Measurements from ENCODE around the gene RTEL1.

The RTEL1 gene

GRCh38 chr20:63708301-63709148 is 50.4 kb downstream of the RTEL1 start:
- Histone ChIP-seq H3K9me3 (ENCODE audit: low read length) (peaks cover 9% of the 10 kb centered on the region), H3K9me2 (ENCODE audit: low read depth, low read length) (no peaks in the 10 kb centered on the region), H4K20me1 (ENCODE audit: insufficient read depth, low read length) (no peaks in the 10 kb centered on the region), H3K36me3 (ENCODE audit: insufficient read depth, low read length) (peaks cover 71% of the 10 kb centered on the region), H3K4me3 (ENCODE audit: low read depth, low read length, poor library complexity, severe bottlenecking) (peak overlapping the region; percentile 97), H3K9ac (ENCODE audit: low read length) (peak overlapping the region; percentile 94), H2AFZ (ENCODE audit: low read length) (no peak overlapping the region), H3K27me3 (ENCODE audit: insufficient read depth, low read length) (no peaks in the 10 kb centered on the region), H3K4me2 (ENCODE audit: low read length) (peak overlapping the region; percentile 99), H3K4me1 (ENCODE audit: insufficient read depth, low read length, severe bottlenecking) (peaks cover 21% of the 10 kb centered on the region), H3F3A (ENCODE audit: insufficient read depth, low read length) (no peaks in the 10 kb centered on the region), H3K79me2 (ENCODE audit: insufficient read depth, low read length) (peaks cover 7% of the 10 kb centered on the region), H3K27ac (ENCODE audit: low read depth, low read length, poor library complexity, severe bottlenecking) (no peak overlapping the region)
- TF ChIP-seq CTCF (IDR thresholded peaks at IDR 0.05; ENCODE audit: low read length), result no peak
- no peak for TF ChIP-seq EZH2 (IDR thresholded peaks at IDR 0.05; ENCODE audit: borderline replicate concordance, low read length)

GRCh38 chr20:63709149-63709527 is 51.0 kb downstream of the RTEL1 start:
- no peak for TF ChIP-seq EZH2 (IDR thresholded peaks at IDR 0.05; ENCODE audit: borderline replicate concordance, low read length)
- Histone ChIP-seq H3K4me3 (ENCODE audit: low read depth, low read length, poor library complexity, severe bottlenecking) (peak overlapping the region; percentile 97), H3K4me1 (ENCODE audit: insufficient read depth, low read length, severe bottlenecking) (peaks cover 21% of the 10 kb centered on the region), H3F3A (ENCODE audit: insufficient read depth, low read length) (no peaks in the 10 kb centered on the region), H4K20me1 (ENCODE audit: insufficient read depth, low read length) (no peaks in the 10 kb centered on the region), H2AFZ (ENCODE audit: low read length) (no peak overlapping the region), H3K27ac (ENCODE audit: low read depth, low read length, poor library complexity, severe bottlenecking) (no peak overlapping the region), H3K79me2 (ENCODE audit: insufficient read depth, low read length) (peaks cover 7% of the 10 kb centered on the region), H3K9me3 (ENCODE audit: low read length) (peaks cover 9% of the 10 kb centered on the region), H3K27me3 (ENCODE audit: insufficient read depth, low read length) (no peaks in the 10 kb centered on the region), H3K4me2 (ENCODE audit: low read length) (peak overlapping the region; percentile 99), H3K36me3 (ENCODE audit: insufficient read depth, low read length) (peaks cover 71% of the 10 kb centered on the region), H3K9me2 (ENCODE audit: low read depth, low read length) (no peaks in the 10 kb centered on the region), H3K9ac (ENCODE audit: low read length) (peak overlapping the region; percentile 94; the same call in 1 of the 2 replicates)

- Histone ChIP-seq H3K79me2 (ENCODE audit: insufficient read depth, low read length) (peaks cover 7% of the 10 kb centered on the region), H3K9ac (ENCODE audit: low read length) (no peak overlapping the region), H3K4me2 (ENCODE audit: low read length) (no peak overlapping the region)
These were observed 53.1 kb downstream of the RTEL1 start for GRCh38 chr20:63711085-63711645.

More at GRCh38 chr20:63711085-63711645, 53.1 kb downstream of the RTEL1 start:
- Histone ChIP-seq H3K4me3 (ENCODE audit: low read depth, low read length, poor library complexity, severe bottlenecking) (no peak overlapping the region), H3K36me3 (ENCODE audit: insufficient read depth, low read length) (peaks cover 71% of the 10 kb centered on the region), H3F3A (ENCODE audit: insufficient read depth, low read length) (no peaks in the 10 kb centered on the region), H2AFZ (ENCODE audit: low read length) (no peak overlapping the region), H3K27ac (ENCODE audit: low read depth, low read length, poor library complexity, severe bottlenecking) (no peak overlapping the region), H3K27me3 (ENCODE audit: insufficient read depth, low read length) (no peaks in the 10 kb centered on the region), H4K20me1 (ENCODE audit: insufficient read depth, low read length) (no peaks in the 10 kb centered on the region), H3K9me2 (ENCODE audit: low read depth, low read length) (no peaks in the 10 kb centered on the region), H3K4me1 (ENCODE audit: insufficient read depth, low read length, severe bottlenecking) (peaks cover 20% of the 10 kb centered on the region), H3K9me3 (ENCODE audit: low read length) (peaks cover 17% of the 10 kb centered on the region)
- no peak for TF ChIP-seq EZH2 (IDR thresholded peaks at IDR 0.05; ENCODE audit: borderline replicate concordance, low read length)
- TF ChIP-seq CTCF (IDR thresholded peaks at IDR 0.05; ENCODE audit: low read length), result no peak
